Esophagus (tissue), 2 donors: ENCODE measurements around the gene FBXO39. TPM values are rescaled to one million over a fixed set of nuclear protein-coding genes. Genes with fewer than 3 reads are reported as not detected.
"Not testable (repeated sequence)": the region's sequence is repeated elsewhere in the genome, so short reads cannot be mapped to it uniquely, and the experiment has no call there.

Experiments
- H3K27ac ChIP-seq, 2 donors: one replicate each; pipeline ENCODE4 v1.5.1; 2013; ENCODE audit warnings: low read depth in 2 of 2, mild to moderate bottlenecking in 2 of 2, inconsistent platforms in 1 of 2, low read length in 1 of 2, moderate library complexity in 1 of 2
- H3K27me3 ChIP-seq, 2 donors: one replicate each; pipeline ENCODE4 v1.6.1; 2013; ENCODE audit warnings: low read length in 2 of 2, control low read depth in 1 of 2, mild to moderate bottlenecking in 1 of 2; ENCODE audit not compliant: insufficient read depth in 2 of 2, control insufficient read depth in 1 of 2
- H3K36me3 ChIP-seq, 2 donors: one replicate each; pipeline ENCODE4 v1.6.1; 2013; ENCODE audit warnings: low read length in 1 of 2; ENCODE audit not compliant: control insufficient read depth in 2 of 2, insufficient read depth in 2 of 2
- H3K4me1 ChIP-seq, 2 donors: one replicate each; pipeline ENCODE4 v1.6.1; 2013; ENCODE audit warnings: low read length in 1 of 2; ENCODE audit not compliant: control insufficient read depth in 2 of 2, insufficient read depth in 2 of 2
- H3K4me3 ChIP-seq, 2 donors: one replicate each; pipeline ENCODE4 v1.5.1; 2013; ENCODE audit warnings: low read length in 2 of 2, mild to moderate bottlenecking in 2 of 2, low read depth in 1 of 2, moderate library complexity in 1 of 2
- H3K9me3 ChIP-seq, 2 donors: one replicate each; pipeline ENCODE4 v1.6.1; 2013; ENCODE audit warnings: mild to moderate bottlenecking in 2 of 2, low read depth in 1 of 2, low read length in 1 of 2, moderate library complexity in 1 of 2; ENCODE audit not compliant: control insufficient read depth in 2 of 2, insufficient read depth in 1 of 2
- WGBS, 2 donors: extraction: QIAGEN DNeasy Blood & Tissue Kit; methylation state at CpG; one replicate each; pipeline ENCODE4 v1.1.7; 2013; 5-methylcytosine and 5-hydroxymethylcytosine counted together
- polyA plus RNA-seq, 2 donors: library from polyadenylated mRNA; stranded (reverse); fragments of 200-250 nt; gene quantifications; one replicate each; pipeline ENCODE4 v1.2.3, GENCODE V29; 2013
- donor health status: healthy with polysubstance abuse.
- donor health status: Bipolar disorder and iron deficiency.

FBXO39 gene
- under 1 TPM; 0.28 to 0.61 TPM for polyA plus RNA-seq

DNA sequence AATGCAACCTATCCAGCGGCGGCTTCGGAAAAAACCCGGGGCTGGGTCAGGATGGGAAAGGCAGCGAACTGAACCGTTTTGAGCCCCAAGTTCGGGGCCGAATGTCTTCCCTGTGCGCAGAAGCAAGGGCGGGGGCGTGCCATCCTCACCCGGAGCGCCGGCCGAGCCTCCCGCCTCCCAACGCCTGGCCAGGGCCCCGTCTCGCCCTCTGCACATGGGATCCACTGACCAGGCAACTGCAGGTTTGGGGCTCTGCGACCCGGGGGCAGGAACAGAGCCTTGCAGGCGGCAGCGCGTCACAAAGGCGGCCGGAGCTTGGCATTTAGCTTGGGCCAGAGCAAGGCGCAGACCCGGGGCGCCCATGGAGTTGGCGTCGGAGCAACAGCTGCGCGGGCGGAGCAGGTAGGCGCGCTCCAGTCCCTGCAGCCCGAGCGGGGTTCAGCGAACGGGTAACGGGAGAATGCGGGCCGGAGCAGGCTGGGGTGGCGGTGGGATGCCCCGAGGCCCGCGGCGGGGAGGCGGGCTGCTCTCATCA lies at the start of gene FBXO39:
FBXO39 (plus strand) TSS at position 345 of the 535 bp plus-strand sequence. CDS start 3,654 bp downstream, outside the sequence.
- Histone ChIP-seq H3K4me3 (peak within 1 kb of the TSS in 1 of 2 donors; percentile 14), H3K9me3 (peaks cover 0 to 8% of the 10 kb centered on the region in 2 donors), H3K27me3 (no peaks in the 10 kb centered on the region), H3K27ac (no peak within 1 kb of the TSS), H3K36me3 (peaks cover 1 to 7% of the 10 kb centered on the region in 2 donors), H3K4me1 (no peaks in the 10 kb centered on the region)
- 3 to 6% methylated on average over 49 of the region's 49 CpGs for WGBS, 2 donors

DNA sequence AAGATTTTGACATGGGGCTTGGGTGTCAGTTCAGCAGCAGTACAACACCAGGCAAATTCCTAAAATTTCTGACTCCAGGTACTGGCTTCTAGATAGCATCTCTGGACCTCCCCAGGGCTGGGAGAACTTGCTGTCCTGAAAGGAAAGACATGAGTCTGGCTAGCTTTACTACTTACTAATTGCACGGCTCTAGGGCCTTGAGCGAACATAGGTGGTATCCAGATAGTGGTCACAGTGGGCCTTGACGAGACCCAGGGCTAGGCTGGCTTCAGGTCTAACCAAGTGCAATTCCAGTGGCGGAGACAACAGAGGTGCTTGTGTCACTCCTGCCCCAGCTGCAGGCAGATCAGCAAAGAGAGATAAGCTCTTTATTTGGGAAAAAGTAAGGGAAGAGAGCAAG lies 46.5 kb upstream of the FBXO39 start:
- 79 to 86% methylated on average over 4 of the region's 4 CpGs for WGBS, 2 donors
- H3K27me3 ChIP-seq, result no peaks in the 10 kb centered on the region
- H3K4me3 ChIP-seq, result no peak overlapping the region
- no peaks in the 10 kb centered on the region for H3K4me1 ChIP-seq
- no peaks in the 10 kb centered on the region for H3K9me3 ChIP-seq
- H3K36me3 ChIP-seq, result no peaks in the 10 kb centered on the region
- no peak overlapping the region for H3K27ac ChIP-seq

DNA sequence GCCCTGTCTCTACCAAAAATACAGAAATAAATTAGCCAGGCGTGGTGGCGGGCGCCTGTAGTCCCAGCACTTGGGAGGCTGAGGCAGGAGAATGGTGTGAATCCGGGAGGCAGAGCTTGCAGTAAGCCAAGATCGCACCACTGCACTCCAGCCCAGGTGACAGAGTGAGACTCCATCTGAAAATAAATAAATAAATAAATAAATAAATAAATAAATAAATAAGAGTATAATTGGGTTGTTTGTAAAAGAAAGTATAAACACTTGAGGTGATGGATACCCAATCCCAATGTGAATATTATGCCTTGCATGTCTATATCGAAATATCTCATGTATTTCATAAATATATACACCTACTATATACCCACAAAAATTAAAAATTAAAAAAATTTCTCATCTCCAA lies 29.4 kb upstream of the FBXO39 start:
- H3K27ac ChIP-seq, H3K4me3 ChIP-seq, H3K27me3 ChIP-seq, H3K4me1 ChIP-seq, H3K9me3 ChIP-seq, H3K36me3 ChIP-seq: not testable (repeated sequence)
- 92 to 93% methylated on average over 6 of the region's 6 CpGs for WGBS, 2 donors

- Histone ChIP-seq H3K4me1 (no peaks in the 10 kb centered on the region), H3K36me3 (no peaks in the 10 kb centered on the region), H3K4me3 (no peak overlapping the region), H3K9me3 (no peaks in the 10 kb centered on the region), H3K27ac (no peak overlapping the region), H3K27me3 (no peaks in the 10 kb centered on the region)
Measured at GRCh38 chr17:6748617-6749016, 27.4 kb upstream of the FBXO39 start.

- H3K9me3 ChIP-seq, result no peaks in the 10 kb centered on the region
- no peaks in the 10 kb centered on the region for H3K36me3 ChIP-seq
- H3K27me3 ChIP-seq, result no peaks in the 10 kb centered on the region
- WGBS, 2 donors, result 82 to 90% methylated on average over 6 of the region's 6 CpGs
- no peak overlapping the region for H3K4me3 ChIP-seq
- no peak overlapping the region for H3K27ac ChIP-seq
- no peaks in the 10 kb centered on the region for H3K4me1 ChIP-seq
Measured at GRCh38 chr17:6749519-6749918, 26.5 kb upstream of the FBXO39 start.

DNA sequence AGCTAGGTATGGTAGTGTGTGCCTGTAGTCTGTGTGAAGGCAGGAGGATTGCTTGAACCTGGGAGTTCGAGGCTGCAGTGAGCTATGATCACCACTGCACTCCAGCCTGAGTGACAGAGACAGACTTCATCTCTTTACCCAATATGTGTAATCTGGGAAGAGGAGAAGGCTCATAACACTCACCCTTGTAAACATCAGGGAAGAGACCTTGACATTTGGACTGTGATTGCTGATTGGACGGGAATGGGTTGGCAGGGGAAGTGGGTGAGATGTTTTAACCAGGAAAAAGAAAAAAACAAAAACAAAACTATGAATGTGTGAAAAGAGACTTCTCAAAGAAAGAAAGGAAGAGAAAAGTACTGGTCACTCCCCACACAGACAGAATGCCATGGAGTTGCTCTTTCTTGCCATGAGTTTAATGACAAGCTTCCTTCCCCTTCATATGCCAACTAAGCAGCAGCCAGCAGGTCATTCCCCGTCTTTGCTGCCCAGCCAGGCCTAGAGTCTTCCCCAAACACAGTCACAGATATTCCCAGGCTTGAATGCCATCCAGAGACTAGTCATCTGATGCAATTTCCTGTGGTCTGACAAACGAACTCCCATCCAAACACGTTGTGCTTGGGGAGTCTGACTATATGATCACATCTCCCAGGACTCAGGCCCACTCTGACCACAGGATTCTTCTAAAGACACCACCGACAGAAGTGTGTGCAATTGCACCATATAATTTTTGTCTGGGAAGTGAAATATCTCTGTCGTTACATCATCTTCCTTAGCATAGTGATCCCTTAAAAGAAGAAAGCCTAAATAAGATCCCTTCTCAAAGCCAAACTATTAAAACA lies 23.7 kb upstream of the FBXO39 start:
- Histone ChIP-seq H3K36me3 (no peaks in the 10 kb centered on the region), H3K4me1 (peaks cover 2 to 4% of the 10 kb centered on the region in 2 donors), H3K27ac (peak overlapping the region; percentile 25 to 58), H3K9me3 (no peaks in the 10 kb centered on the region), H3K4me3 (no peak overlapping the region), H3K27me3 (no peaks in the 10 kb centered on the region)
- WGBS, 2 donors, result 49 to 50% methylated on average over 7 of the region's 7 CpGs

DNA sequence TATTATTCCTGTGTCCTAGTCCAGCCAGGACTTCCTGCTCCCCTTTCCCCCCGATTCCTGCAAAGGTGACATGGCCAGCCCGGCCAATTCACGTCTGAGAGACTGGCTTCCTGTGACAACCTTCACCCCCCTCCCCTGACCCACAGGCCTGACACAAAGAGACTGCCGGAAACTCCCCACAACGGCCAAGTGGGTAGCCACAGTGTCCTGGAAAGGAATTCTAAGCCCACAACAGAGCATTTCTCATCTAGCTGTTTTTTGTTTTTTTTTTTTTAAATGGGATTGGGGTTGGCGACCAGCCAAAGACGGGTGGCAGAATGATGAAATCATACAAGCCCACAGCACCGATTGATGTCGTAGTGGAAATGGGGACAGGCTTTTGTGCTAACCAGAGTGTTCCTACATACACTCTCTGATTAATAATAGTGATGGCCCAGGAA lies 23.0 kb upstream of the FBXO39 start:
- H3K4me3 ChIP-seq, result no peak overlapping the region
- WGBS, 2 donors, result 33 to 44% methylated on average over 9 of the region's 9 CpGs
- peak overlapping the region; percentile 25 to 47 for H3K27ac ChIP-seq
- no peaks in the 10 kb centered on the region for H3K36me3 ChIP-seq
- H3K27me3 ChIP-seq, result no peaks in the 10 kb centered on the region
- H3K9me3 ChIP-seq, result no peaks in the 10 kb centered on the region
- H3K4me1 ChIP-seq, result peaks cover 2 to 6% of the 10 kb centered on the region in 2 donors

DNA sequence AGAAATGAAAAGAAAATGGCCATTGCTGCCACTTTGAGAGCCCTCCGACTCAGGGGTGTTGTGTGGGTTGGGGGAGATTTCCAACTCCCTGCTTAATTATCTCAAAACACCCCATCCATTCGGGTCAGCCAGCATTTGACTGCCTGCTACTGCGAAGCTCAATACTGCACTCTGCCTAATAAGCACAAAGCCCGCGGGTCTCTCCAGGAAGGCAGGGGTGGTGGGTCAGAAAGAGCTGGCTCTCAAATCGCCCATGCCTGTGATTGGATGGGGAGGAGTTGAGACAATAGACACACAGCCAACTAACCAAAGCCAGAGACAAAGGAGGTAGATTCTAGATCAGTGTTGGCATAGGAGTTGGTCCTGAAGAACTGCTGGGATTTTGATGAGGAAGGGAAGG lies 22.5 kb upstream of the FBXO39 start:
- no peaks in the 10 kb centered on the region for H3K36me3 ChIP-seq
- no peak overlapping the region for H3K4me3 ChIP-seq
- H3K9me3 ChIP-seq, result no peaks in the 10 kb centered on the region
- peak overlapping the region; percentile 52 to 62 for H3K27ac ChIP-seq
- H3K27me3 ChIP-seq, result no peaks in the 10 kb centered on the region
- peaks cover 2 to 7% of the 10 kb centered on the region in 2 donors for H3K4me1 ChIP-seq
- WGBS, 2 donors, result 72 to 83% methylated on average over 6 of the region's 6 CpGs

- Histone ChIP-seq H3K4me3 (peak overlapping the region; percentile 41 to 49), H3K27ac (peak overlapping the region; percentile 84 to 94), H3K27me3 (no peaks in the 10 kb centered on the region), H3K4me1 (peaks cover 5 to 7% of the 10 kb centered on the region in 2 donors), H3K9me3 (no peaks in the 10 kb centered on the region), H3K36me3 (peaks cover 0 to under 1% of the 10 kb centered on the region in 2 donors)
- WGBS, 2 donors, result 37 to 49% methylated on average over 5 of the region's 5 CpGs
Measured at GRCh38 chr17:6755281-6755680, 20.7 kb upstream of the FBXO39 start.
